ENCODE data around the gene FOCAD. TPM values are rescaled to one million over a fixed set of nuclear protein-coding genes. Genes with fewer than 3 reads are reported as not detected.

The FOCAD gene
- total RNA-seq, 1 experiment from 2014 or later: 43.3 TPM

- no peak for DNase-seq
- H3K4me1 Mint-ChIP-seq: peaks cover 32 to 40% of the 10 kb centered on the region in 2 experiments
- no peaks in the 10 kb centered on the region for H3K27me3 ChIP-seq (ENCODE audit: insufficient read depth, low read length)
- H3K9ac ChIP-seq (ENCODE audit: extremely low read depth, insufficient read length, low read length): no peak overlapping the region
- H3K56ac ChIP-seq (ENCODE audit: insufficient read length, low read depth, low read length): no peak overlapping the region
- no peak overlapping the region for H2BK120ac ChIP-seq (ENCODE audit: low read depth, low read length, poor library complexity, severe bottlenecking)
- H2BK5ac ChIP-seq (ENCODE audit: insufficient read length, low read length): no peak overlapping the region
- no peak overlapping the region for H3T11ph ChIP-seq (ENCODE audit: low read length)
- H3K4ac ChIP-seq (ENCODE audit: low read depth, low read length): no peak overlapping the region
- H2BK12ac ChIP-seq (ENCODE audit: insufficient read length, low read depth, low read length): no peak overlapping the region
- no peak for TF ChIP-seq CTCF (conservative IDR thresholded peaks at IDR 0.05)
- H4K91ac ChIP-seq (ENCODE audit: insufficient read length, low read depth, low read length): no peak overlapping the region
- H3K79me1 ChIP-seq (ENCODE audit: insufficient read depth, low read depth, low read length, poor library complexity, severe bottlenecking): no peaks in the 10 kb centered on the region
- H3K27ac ChIP-seq (ENCODE audit: insufficient read length, low read depth, low read length): no peak overlapping the region
- no peak overlapping the region for H4K5ac ChIP-seq (ENCODE audit: insufficient read length, low read depth, low read length)
- H3K18ac ChIP-seq (ENCODE audit: insufficient read length, low read depth, low read length): no peak overlapping the region
- H3K4me3 Mint-ChIP-seq: no peak overlapping the region
- no peak overlapping the region for H3K23ac ChIP-seq (ENCODE audit: insufficient read length, low read depth, low read length)
- no peaks in the 10 kb centered on the region for H3K23me2 ChIP-seq (ENCODE audit: insufficient read length, low read depth, low read length, poor library complexity, severe bottlenecking)
- no peak overlapping the region for H2AFZ ChIP-seq (ENCODE audit: low read length)
- H3K27ac Mint-ChIP-seq: 0 out of 7 replicates have a peak overlapping the region, but pooled peaks of 1 of the 3 experiments have one; percentile 70
- peaks cover 3 to 29% (median 12%) of the 10 kb centered on the region in 3 experiments; a peak in 6 of 7 replicates for H3K36me3 Mint-ChIP-seq (ENCODE audit: insufficient read depth in 1 of 3, low read depth in 3 of 3)
- no peaks in the 10 kb centered on the region for H3K9me3 ChIP-seq (ENCODE audit: control insufficient read depth, low read depth, low read length)
- no peak overlapping the region for H2AK5ac ChIP-seq (ENCODE audit: insufficient read length, low read length)
- no peak overlapping the region for H2BK20ac ChIP-seq (ENCODE audit: low read depth, low read length, poor library complexity, severe bottlenecking)
- no peaks in the 10 kb centered on the region for H3K27me3 Mint-ChIP-seq (ENCODE audit: low read depth)
- no peak overlapping the region for H3K4me2 ChIP-seq (ENCODE audit: insufficient read depth, insufficient read length, low read length)
- H3K79me2 ChIP-seq (ENCODE audit: insufficient read depth, low read length): peaks cover 2% of the 10 kb centered on the region; the same call in 1 of the 2 replicates
- no CpG with 5 or more reads among the region's 6 CpGs for WGBS (ENCODE audit: extremely low coverage, insufficient read length, low lambda C conversion rate)
- no peak overlapping the region for H4K8ac ChIP-seq (replicated peaks; ENCODE audit: insufficient read length, low read depth, low read length)
- no peak overlapping the region for H2BK15ac ChIP-seq (ENCODE audit: low read depth, low read length)
- no peaks in the 10 kb centered on the region; the same call in 1 of the 2 replicates for H3K4me1 ChIP-seq (ENCODE audit: insufficient read depth, low read length)
- no peaks in the 10 kb centered on the region for H3K9me3 Mint-ChIP-seq
- H3K14ac ChIP-seq (ENCODE audit: insufficient read depth, low read length): no peak overlapping the region
- H4K20me1 ChIP-seq (ENCODE audit: control insufficient read depth, insufficient read depth, insufficient read length): no peaks in the 10 kb centered on the region
These were observed 13.7 kb upstream of the FOCAD start for GRCh38 chr9:20670395-20670794.
